ENCODE results near the gene KCTD21. TPM values are rescaled to one million over a fixed set of nuclear protein-coding genes. Genes with fewer than 3 reads are reported as not detected.

Gene KCTD21
- total RNA-seq, 1 donor from 2014 or later: 4.4 TPM

DNA sequence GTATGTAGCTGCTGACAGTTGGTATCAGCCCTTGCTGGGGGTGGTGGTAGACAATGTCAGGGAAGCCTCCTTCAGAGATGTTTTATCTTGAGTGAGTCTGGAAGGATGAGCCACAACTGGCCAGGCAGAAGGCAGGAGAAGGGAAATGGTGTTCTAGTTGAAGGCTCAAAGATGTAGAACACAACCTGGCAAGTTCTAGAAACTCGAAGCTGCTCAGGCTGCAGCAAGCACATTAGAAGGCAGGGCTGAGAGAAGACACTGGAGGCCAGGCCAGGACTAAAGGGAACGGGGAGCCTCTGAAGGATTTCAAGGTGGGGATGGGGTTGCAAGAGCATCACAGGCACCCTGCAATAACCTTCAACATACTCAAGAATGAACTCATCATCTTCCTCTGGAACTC, 40.7 kb upstream of the KCTD21 start:
- no peak for DNase-seq (ENCODE audit: low read depth)
- no peak overlapping the region for H3K4me3 ChIP-seq (ENCODE audit: low read depth, low read length)
- TF ChIP-seq, protein P1, sequence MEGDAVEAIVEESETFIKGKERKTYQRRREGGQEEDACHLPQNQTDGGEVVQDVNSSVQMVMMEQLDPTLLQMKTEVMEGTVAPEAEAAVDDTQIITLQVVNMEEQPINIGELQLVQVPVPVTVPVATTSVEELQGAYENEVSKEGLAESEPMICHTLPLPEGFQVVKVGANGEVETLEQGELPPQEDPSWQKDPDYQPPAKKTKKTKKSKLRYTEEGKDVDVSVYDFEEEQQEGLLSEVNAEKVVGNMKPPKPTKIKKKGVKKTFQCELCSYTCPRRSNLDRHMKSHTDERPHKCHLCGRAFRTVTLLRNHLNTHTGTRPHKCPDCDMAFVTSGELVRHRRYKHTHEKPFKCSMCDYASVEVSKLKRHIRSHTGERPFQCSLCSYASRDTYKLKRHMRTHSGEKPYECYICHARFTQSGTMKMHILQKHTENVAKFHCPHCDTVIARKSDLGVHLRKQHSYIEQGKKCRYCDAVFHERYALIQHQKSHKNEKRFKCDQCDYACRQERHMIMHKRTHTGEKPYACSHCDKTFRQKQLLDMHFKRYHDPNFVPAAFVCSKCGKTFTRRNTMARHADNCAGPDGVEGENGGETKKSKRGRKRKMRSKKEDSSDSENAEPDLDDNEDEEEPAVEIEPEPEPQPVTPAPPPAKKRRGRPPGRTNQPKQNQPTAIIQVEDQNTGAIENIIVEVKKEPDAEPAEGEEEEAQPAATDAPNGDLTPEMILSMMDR (conservative IDR thresholded peaks at IDR 0.05; ENCODE audit: low read depth, low read length): no peak

DNA sequence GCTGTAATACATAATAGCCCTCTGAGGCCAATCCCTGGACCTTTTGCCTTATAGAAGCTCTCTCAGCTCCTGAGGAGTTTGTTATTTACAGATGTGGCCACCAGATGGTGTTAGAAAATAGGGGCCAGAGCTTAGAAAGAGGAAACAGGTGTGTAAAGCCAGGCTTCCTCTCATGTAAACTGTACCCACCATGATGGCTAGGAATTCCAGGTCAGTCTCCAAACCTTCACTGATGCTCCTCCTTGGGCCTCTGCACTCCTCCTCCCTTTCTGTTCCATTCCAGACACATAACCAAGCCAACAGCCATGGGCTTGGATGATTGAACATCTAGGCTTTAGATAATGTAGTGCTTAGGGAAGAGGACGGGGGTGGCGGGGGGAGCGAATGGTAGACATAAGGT, 40.0 kb upstream of the KCTD21 start:
- TF ChIP-seq, protein P1 (conservative IDR thresholded peaks at IDR 0.05; ENCODE audit: low read depth, low read length): peak; percentile 75
- peak; percentile 15 for DNase-seq (ENCODE audit: low read depth)
- no peak overlapping the region for H3K4me3 ChIP-seq (ENCODE audit: low read depth, low read length)

- TF ChIP-seq, protein P1 (conservative IDR thresholded peaks at IDR 0.05; ENCODE audit: low read depth, low read length): no peak
- H3K4me3 ChIP-seq (ENCODE audit: low read depth, low read length): no peak overlapping the region
- no peak for DNase-seq (ENCODE audit: low read depth)
These were observed 39.5 kb upstream of the KCTD21 start for GRCh38 chr11:78227921-78228320.

DNA sequence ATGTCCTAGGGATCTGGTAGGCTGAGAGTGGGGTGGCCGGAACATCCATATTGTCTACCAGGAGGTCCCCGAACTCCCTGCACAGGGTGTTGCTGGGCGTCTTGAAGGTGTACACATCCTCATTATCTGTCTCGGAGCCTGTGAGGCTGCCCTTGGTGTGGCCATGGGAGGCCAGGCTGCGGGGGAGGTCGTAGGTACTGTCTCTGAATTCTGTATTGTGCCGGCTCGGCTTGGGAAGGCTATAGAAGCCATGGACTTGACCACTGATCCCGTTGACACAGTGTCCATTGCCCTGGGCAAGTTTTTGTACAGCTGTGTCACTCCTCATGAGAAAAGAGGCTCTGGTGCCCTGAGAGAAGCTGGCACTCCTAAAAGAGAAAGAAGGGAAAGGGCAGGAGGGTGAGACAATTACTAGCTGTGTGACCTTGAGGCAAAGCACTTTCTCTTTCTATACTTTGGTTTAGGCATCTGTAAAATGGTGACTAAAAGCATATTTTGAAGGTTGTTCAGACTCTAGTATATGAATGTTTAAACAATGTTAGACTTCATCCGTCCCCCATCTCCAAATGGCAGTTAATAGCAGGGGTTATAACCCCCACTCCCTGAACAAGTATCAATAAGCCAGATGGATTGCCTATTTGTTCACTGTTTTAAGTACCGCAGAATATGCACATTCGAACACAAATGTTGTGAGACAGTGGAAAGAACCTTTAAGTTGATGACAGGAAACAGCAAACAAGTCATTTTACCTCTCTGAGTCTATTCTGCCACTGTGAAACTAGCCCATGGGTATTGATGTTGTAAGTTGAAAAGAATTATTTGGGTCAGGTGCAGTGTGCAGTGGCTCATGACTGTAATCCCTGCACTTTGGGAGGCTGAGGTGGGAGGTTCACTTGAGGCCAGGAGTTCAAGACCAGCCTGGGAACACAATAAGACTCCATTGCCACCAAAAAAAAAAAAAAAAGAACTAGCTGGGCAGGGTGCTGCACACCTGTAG, 38.6 kb upstream of the KCTD21 start:
- no peak overlapping the region for H3K4me3 ChIP-seq (ENCODE audit: low read depth, low read length)
- DNase-seq (ENCODE audit: low read depth): no peak
- TF ChIP-seq, protein P1 (conservative IDR thresholded peaks at IDR 0.05; ENCODE audit: low read depth, low read length): no peak

GRCh38 chr11:78224906-78225420, 36.5 kb upstream of the KCTD21 start:
- TF ChIP-seq, protein P1 (conservative IDR thresholded peaks at IDR 0.05; ENCODE audit: low read depth, low read length): no peak
- no peak for DNase-seq (ENCODE audit: low read depth)
- no peak overlapping the region for H3K4me3 ChIP-seq (ENCODE audit: low read depth, low read length)

DNA sequence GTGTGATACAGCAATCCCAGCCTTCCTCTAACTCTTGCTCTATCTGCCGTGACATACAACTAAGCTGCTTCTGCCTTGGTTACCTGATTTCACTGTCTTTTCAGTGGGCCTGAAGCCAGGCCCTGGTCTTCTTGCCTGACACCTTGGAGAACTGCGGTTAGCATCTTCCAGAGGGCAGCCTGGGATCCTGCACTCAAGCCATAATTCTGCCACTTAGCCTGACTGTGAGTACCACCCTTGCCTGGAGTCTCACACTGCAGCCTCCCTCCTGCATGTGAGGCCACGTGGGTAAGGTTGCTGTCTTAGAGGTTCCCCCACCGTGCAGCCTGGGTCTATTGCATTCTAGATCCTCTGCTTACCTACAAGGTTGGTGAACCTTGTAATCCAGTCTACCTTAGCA, 36.1 kb upstream of the KCTD21 start:
- TF ChIP-seq, protein P1 (conservative IDR thresholded peaks at IDR 0.05; ENCODE audit: low read depth, low read length): no peak
- no peak for DNase-seq (ENCODE audit: low read depth)
- no peak overlapping the region for H3K4me3 ChIP-seq (ENCODE audit: low read depth, low read length)

Data from epithelial cell of proximal tubule (primary cell).